K562 (cell line): ENCODE results near the gene AFF1. TPM values are rescaled to one million over a fixed set of nuclear protein-coding genes. Genes with fewer than 3 reads are reported as not detected.
A peak's percentile ranks its signal among the peaks of the same experiment; 100 is the strongest.

Experiments used
- ATAC-seq: fragments of 200-7000 bp; cut with Tn5 transposase; 3 replicates; pipeline ENCODE4 v1.9.1; 2020; ENCODE audit warnings: moderate library complexity
- BruUV-seq: library from RNA; stranded (reverse); fragments of 400-500 nt; replicated peaks from 2 replicates; lab custom pipeline; 2021; lab: Mats Ljungman, UMichigan
- CTCF ChIA-PET: fragments of 300-600 bp; formaldehyde crosslinking; extraction: SDS; loops from one replicate; lab custom pipeline; 2021; ENCODE audit warnings: low intra/inter-chr PET ratio; lab: Yijun Ruan, JAX
- POLR2A ChIA-PET: fragments of 300-600, 350-650 bp; sonication (Branson Sonifier 250); formaldehyde crosslinking; extraction: SDS; loops from one replicate; lab custom pipeline; 2021; ENCODE audit warnings: antibody characterized with exemption, inconsistent platforms; lab: Yijun Ruan, JAX
- DNase-seq, 4 experiments: peaks; one replicate each; pipeline versions ENCODE4 v3.0.0 to v3.0.0-alpha.2; 2011 to 2018; ENCODE audit warnings: low spot score in 3 of 4, mixed read lengths in 3 of 4; ENCODE audit errors: extremely low read depth in 1 of 4
- FAIRE-seq: peaks from 2 replicates; lab custom pipeline; 2011; peaks lifted over from hg19 to GRCh38; lab: Jason Lieb, UNC
- H2AFZ ChIP-seq: 2 replicates; pipeline ENCODE4 v1.6.0; 2011; ENCODE audit warnings: low read depth, low read length, control low read depth, inconsistent platforms
- H3K27ac ChIP-seq: fragments of 200-600 bp; 3 replicates; pipeline ENCODE4 v1.8.0; 2011; ENCODE audit warnings: low read depth, mild to moderate bottlenecking, control low read depth, inconsistent platforms, low read length, moderate library complexity, mixed read lengths; ENCODE audit errors: extremely low read depth
- H3K27me3 ChIP-seq, 2 experiments: fragments of 300-600 bp in 1 of 2; 2 replicates in 1 of 2; 3 replicates in 1 of 2; pipeline versions ENCODE4 v1.6.0 to v1.8.0; 2011; ENCODE audit warnings: inconsistent platforms in 2 of 2, low read length in 2 of 2, mild to moderate bottlenecking in 1 of 2, mixed read lengths in 1 of 2, moderate library complexity in 1 of 2; ENCODE audit not compliant: control insufficient read depth in 2 of 2, insufficient read depth in 2 of 2
- H3K36me3 ChIP-seq: fragments of 300-600 bp; 3 replicates; pipeline ENCODE4 v1.8.0; 2011; ENCODE audit warnings: mild to moderate bottlenecking, low read length, inconsistent platforms; ENCODE audit not compliant: control insufficient read depth, insufficient read depth
- H3K4me1 ChIP-seq, 2 experiments: fragments of 200-600 bp in 1 of 2; replicated peaks in 1 of 2; 2 replicates in 1 of 2; 3 replicates in 1 of 2; pipeline versions ENCODE4 v1.5.1 to v1.8.0; 2011; ENCODE audit warnings: inconsistent platforms in 2 of 2, low read length in 2 of 2, mild to moderate bottlenecking in 1 of 2, mixed read lengths in 1 of 2, moderate library complexity in 1 of 2; ENCODE audit not compliant: control insufficient read depth in 2 of 2, insufficient read depth in 2 of 2
- H3K4me2 ChIP-seq: 2 replicates; pipeline ENCODE4 v1.6.1; 2011; ENCODE audit warnings: low read length, control low read depth, inconsistent platforms, mixed read lengths; ENCODE audit not compliant: insufficient read depth
- H3K4me3 ChIP-seq: fragments of 200-600 bp; sonication (generic), shearing (Covaris generic); 2 replicates; pipeline ENCODE4 v1.5.1; 2016; ENCODE audit warnings: control low read depth, inconsistent platforms
- H3K79me2 ChIP-seq: fragments of 200-600 bp; 3 replicates; pipeline ENCODE4 v1.8.0; 2011; ENCODE audit warnings: low read length, inconsistent platforms; ENCODE audit not compliant: control insufficient read depth, insufficient read depth
- H3K9ac ChIP-seq, 2 experiments: 2 replicates each; pipeline versions ENCODE4 v1.6.0 to v1.6.1; 2011; ENCODE audit warnings: low read depth in 2 of 2, low read length in 2 of 2, control low read depth in 1 of 2, inconsistent platforms in 1 of 2, mild to moderate bottlenecking in 1 of 2, mixed read lengths in 1 of 2; ENCODE audit not compliant: insufficient read depth in 1 of 2
- H3K9me1 ChIP-seq: one replicate; pipeline ENCODE4 v1.6.0; 2011; ENCODE audit warnings: inconsistent platforms, mild to moderate bottlenecking, low read length, moderate library complexity; ENCODE audit not compliant: control insufficient read depth, insufficient read depth
- H3K9me3 ChIP-seq: replicated peaks from 2 replicates; pipeline ENCODE4 v1.5.1; 2011; ENCODE audit warnings: low read depth, low read length, inconsistent platforms; ENCODE audit not compliant: control insufficient read depth, insufficient read depth
- H4K20me1 ChIP-seq: replicated peaks from 2 replicates; pipeline ENCODE4 v1.6.1; 2011; ENCODE audit warnings: low read length, inconsistent platforms, mixed read lengths; ENCODE audit not compliant: control insufficient read depth, insufficient read depth
- FOXJ3 ChIP-seq: sonication (generic); formaldehyde crosslinking; IDR thresholded peaks from 2 replicates; pipeline ENCODE4 v1.4.0; 2020; ENCODE audit warnings: mild to moderate bottlenecking, missing genetic modification reagents
- SREBF1 ChIP-seq: fragments of 150-350 bp; IDR thresholded peaks from 2 replicates; pipeline ENCODE4 v1.6.1; 2014; ENCODE audit warnings: antibody characterized with exemption, low read depth, low read length, borderline replicate concordance
- ZNF384 ChIP-seq: IDR thresholded peaks from 2 replicates; pipeline ENCODE4 v1.6.1; 2012; ENCODE audit warnings: low read depth, low read length, improper control_type of control experiment
- ZNF436 ChIP-seq: fragments of 250-450, 450-650 bp; sonication (Bioruptor Pico); formaldehyde crosslinking; IDR thresholded peaks from 2 replicates; pipeline ENCODE4 v1.7.0; 2020; ENCODE audit warnings: mild to moderate bottlenecking
- in situ Hi-C: fragments of 300-500 bp; cut with MboI; formaldehyde crosslinking; loops from 4 replicates; pipeline ENCODE4 v1.15.0; 2018; ENCODE audit warnings: inconsistent platforms, mixed read lengths
- intact Hi-C: fragments of 100-400 bp; cut with micrococcal nuclease; formaldehyde crosslinking; loops from 2 replicates; pipeline ENCODE4 v1.14.2; 2022
- polyA plus RNA-seq, 8 experiments: library from polyadenylated mRNA; depleted of rRNA in 4 of 8; stranded (reverse) in 5 of 8; unstranded in 3 of 8; fragments of >200 nt; fragmentation: Nextera tagmentation in 2 of 8; fragmentation: Illumina TruSeq in 1 of 8; extraction: Ambion mirVana in 2 of 8; extraction: Trizol in 1 of 8; gene quantifications; 2 replicates each; pipeline versions ENCODE4 v1.2.1 to v1.2.3, GENCODE V29; 2011 to 2014; ENCODE audit warnings: inconsistent platforms in 1 of 8, missing spikeins in 1 of 8
- total RNA-seq, 7 experiments: library from RNA; depleted of rRNA in 6 of 7; stranded (reverse); fragments of >200 nt in 6 of 7; fragmentation: Illumina TruSeq in 2 of 7; extraction: Trizol in 2 of 7; gene quantifications; 2 replicates each; pipeline versions ENCODE4 v1.2.1 to v1.2.3, GENCODE V29; 2011 to 2021; ENCODE audit warnings: low replicate concordance in 1 of 7

Gene AFF1
- total and polyA plus RNA-seq, 9 of the 15 experiments (the other 6 are each of a cell fraction or from before 2014, with no cell fraction given): 4.1 to 47.5 (median 17.2) TPM

DNA sequence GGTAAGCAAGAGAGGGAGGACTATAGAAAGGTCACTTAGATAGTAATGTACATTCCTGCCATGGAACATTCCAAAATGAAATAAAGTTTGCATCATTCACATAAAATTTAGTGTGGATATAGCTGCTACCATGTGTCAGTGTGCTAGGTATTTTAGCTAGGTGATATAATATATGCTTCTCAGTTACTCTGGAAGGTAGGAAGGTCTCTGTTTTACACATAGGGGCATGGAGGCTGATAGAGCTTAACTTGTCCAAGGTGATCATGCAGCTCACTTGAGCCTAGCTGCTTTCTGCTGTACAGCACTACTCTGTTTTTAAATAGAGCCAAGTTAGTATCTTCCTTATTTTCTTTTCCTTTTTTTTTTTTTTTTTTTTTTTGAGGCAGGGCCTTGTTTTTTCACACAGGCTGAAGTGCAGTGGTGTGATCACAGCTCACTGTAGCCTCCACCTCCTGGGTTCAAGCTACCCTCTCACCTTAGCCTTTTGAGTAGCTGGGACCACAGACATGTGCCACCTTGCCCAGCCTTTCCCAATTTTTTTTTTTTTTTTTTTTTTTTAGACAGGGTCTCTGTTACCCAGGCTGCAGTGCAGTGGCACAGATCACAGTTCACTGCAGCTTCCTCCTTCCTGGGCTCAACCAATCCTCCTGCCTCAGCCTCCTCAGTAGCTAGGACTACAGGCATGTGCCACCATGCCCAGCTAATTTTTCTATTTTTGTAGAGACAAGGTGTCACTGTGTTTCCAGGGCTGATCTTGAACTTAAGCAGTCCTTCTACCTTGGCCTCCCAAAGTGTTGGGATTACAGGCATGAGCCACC lies 10.4 kb downstream of the AFF1 start:
- Histone ChIP-seq H3K4me2 (no peak overlapping the region), H3K9me3 (no peaks in the 10 kb centered on the region), H3K36me3 (peaks cover 10% of the 10 kb centered on the region; the same call in 1 of the 3 replicates), H3K27me3 (no peaks in the 10 kb centered on the region), H2AFZ (no peak overlapping the region), H3K9me1 (no peaks in the 10 kb centered on the region), H3K9ac (no peak overlapping the region), H3K79me2 (peaks cover 71% of the 10 kb centered on the region), H3K27ac (0 out of 3 replicates have a peak overlapping the region, but pooled peaks have one; percentile 3), H4K20me1 (no peaks in the 10 kb centered on the region), H3K4me1 (peaks cover 16 to 53% of the 10 kb centered on the region in 2 experiments), H3K4me3 (no peak overlapping the region)
- no peak for FAIRE-seq
- POLR2A ChIA-PET: interaction anchor here (0.5 to 1.1 kb wide), 2 partner anchors 9 to 62 kb away, joined by 3 to 4 read pairs; no protein-coding TSS in a partner anchor
- intact Hi-C loops (no loop called here), in situ Hi-C loops (no loop called here)
- BruUV-seq: no TSS peak
- CTCF ChIA-PET: no interaction called here
- ATAC-seq: peak; percentile 13; the same call in 2 of the 3 replicates
- no peak for DNase-seq
- TF ChIP-seq FOXJ3 (CRISPR knock-in tag) (no peak), ZNF436 (CRISPR knock-in tag) (no peak), SREBF1 (no peak), ZNF384 (no peak)
- TF ChIP-seq, all 486 proteins: peak for 0
